ENCODE measurements around the gene OR52A1.

GRCh38 chr11:5131584-5132335, 22.8 kb downstream of the OR52A1 start:
- no peak for TF ChIP-seq EZH2phosphoT487 (IDR thresholded peaks at IDR 0.05; ENCODE audit: low read depth)
- no peak for TF ChIP-seq CTCF (IDR thresholded peaks at IDR 0.05; ENCODE audit: low read depth, low read length)

Data from OCI-LY3 (cell line).